Measurements from ENCODE around the gene PEPD. TPM values are rescaled to one million over a fixed set of nuclear protein-coding genes. Genes with fewer than 3 reads are reported as not detected.
A peak's percentile ranks its signal among the peaks of the same experiment; 100 is the strongest.

Gene PEPD
- total RNA-seq, 1 experiment from 2014 or later = 83.1 TPM

GRCh38 chr19:33386361-33386858 lies 135.2 kb downstream of the PEPD start:
- no peak overlapping the region for H3K4me3 Mint-ChIP-seq
- CTCF ChIA-PET = interaction anchor here (0.7 kb wide), 1 partner anchor 144 kb away, joined by 3 read pairs; no protein-coding TSS in a partner anchor
- POLR2A ChIA-PET = no interaction called here

GRCh38 chr19:33385956-33386355 lies 135.6 kb downstream of the PEPD start:
- ChIA-PET POLR2A (no interaction called here), CTCF (interaction anchor here (0.7 kb wide), 1 partner anchor 144 kb away, joined by 3 read pairs; no protein-coding TSS in a partner anchor)
- H3K4me1 Mint-ChIP-seq = peaks cover 14% of the 10 kb centered on the region
- no peak for TF ChIP-seq JUN (CRISPR knock-in tag; IDR thresholded peaks at IDR 0.05)
- no peak for DNase-seq (ENCODE audit: low spot score)
- H3K36me3 Mint-ChIP-seq = peaks cover 1% of the 10 kb centered on the region; the same call in 1 of the 2 replicates
- peak overlapping the region; percentile 74; the same call in 1 of the 2 replicates for H3K27ac Mint-ChIP-seq
- no peak for ATAC-seq
- H3K4me3 Mint-ChIP-seq = no peak overlapping the region
- H3K9me3 Mint-ChIP-seq = no peaks in the 10 kb centered on the region
- no peaks in the 10 kb centered on the region for H3K27me3 Mint-ChIP-seq (ENCODE audit: low read depth)

More at GRCh38 chr19:33386361-33386858, 135.2 kb downstream of the PEPD start:
- no peak for TF ChIP-seq SMAD3 (CRISPR knock-in tag; IDR thresholded peaks at IDR 0.05; ENCODE audit: borderline replicate concordance)
- TF ChIP-seq NFE2L1 (CRISPR knock-in tag; IDR thresholded peaks at IDR 0.05) = no peak
- TF ChIP-seq ATF1 (CRISPR knock-in tag; IDR thresholded peaks at IDR 0.05) = no peak
- DNase-seq (ENCODE audit: low spot score) (no peak), ATAC-seq (no peak)
- Mint-ChIP-seq H3K36me3 (no peaks in the 10 kb centered on the region; the same call in 1 of the 2 replicates), H3K4me1 (peaks cover 9% of the 10 kb centered on the region), H3K9me3 (no peaks in the 10 kb centered on the region), H3K27ac (no peak overlapping the region), H3K27me3 (ENCODE audit: low read depth) (no peaks in the 10 kb centered on the region)

GRCh38 chr19:33384983-33385382 lies 136.6 kb downstream of the PEPD start:
- Mint-ChIP-seq H3K4me1 (peaks cover 16% of the 10 kb centered on the region), H3K4me3 (no peak overlapping the region), H3K27me3 (ENCODE audit: low read depth) (no peaks in the 10 kb centered on the region), H3K27ac (no peak overlapping the region), H3K9me3 (no peaks in the 10 kb centered on the region), H3K36me3 (peaks cover 2% of the 10 kb centered on the region; the same call in 1 of the 2 replicates)
- DNase-seq (ENCODE audit: low spot score) = no peak
- POLR2A ChIA-PET = interaction anchor here (0.7 kb wide), 1 partner anchor 1066 kb away, joined by 9 read pairs; no protein-coding TSS in a partner anchor
- TF ChIP-seq ZNF532 (CRISPR knock-in tag; IDR thresholded peaks at IDR 0.05; ENCODE audit: borderline replicate concordance) (no peak), NR1H2 (CRISPR knock-in tag; IDR thresholded peaks at IDR 0.05) (no peak), ZNF121 (CRISPR knock-in tag; IDR thresholded peaks at IDR 0.05) (peak; percentile 68), EMX1 (CRISPR knock-in tag; IDR thresholded peaks at IDR 0.05) (no peak), TEAD4 (CRISPR knock-in tag; IDR thresholded peaks at IDR 0.05) (no peak), ETV6 (CRISPR knock-in tag; IDR thresholded peaks at IDR 0.05) (no peak), ZNF512 (CRISPR knock-in tag; IDR thresholded peaks at IDR 0.05; ENCODE audit: borderline replicate concordance) (no peak), ZBTB21 (CRISPR knock-in tag; IDR thresholded peaks at IDR 0.05; ENCODE audit: borderline replicate concordance) (no peak)
- CTCF ChIA-PET = interaction anchor here (1.1 kb wide), 1 partner anchor 208 kb away, joined by 3 read pairs; no protein-coding TSS in a partner anchor
- ATAC-seq = no peak

GRCh38 chr19:33383720-33384292 lies 137.8 kb downstream of the PEPD start:
- POLR2A ChIA-PET = no interaction called here
- Mint-ChIP-seq H3K9me3 (no peaks in the 10 kb centered on the region), H3K4me3 (no peak overlapping the region), H3K4me1 (peaks cover 23% of the 10 kb centered on the region), H3K27me3 (ENCODE audit: low read depth) (no peaks in the 10 kb centered on the region), H3K36me3 (peaks cover 10% of the 10 kb centered on the region; the same call in 1 of the 2 replicates), H3K27ac (peak overlapping the region; percentile 69; the same call in 1 of the 2 replicates)
- CTCF ChIA-PET = interaction anchor here (0.6 to 0.8 kb wide), 2 partner anchors 10 to 116 kb away, joined by 3 to 4 read pairs; partner anchors contain the start of gene CEBPG
- DNase-seq (ENCODE audit: low spot score) = no peak
- no peak for ATAC-seq
- TF ChIP-seq MLX (CRISPR knock-in tag; IDR thresholded peaks at IDR 0.05) (no peak), NFATC4 (CRISPR knock-in tag; IDR thresholded peaks at IDR 0.05) (no peak), FOXP4 (CRISPR knock-in tag; IDR thresholded peaks at IDR 0.05) (no peak), E2F4 (CRISPR knock-in tag; IDR thresholded peaks at IDR 0.05; ENCODE audit: borderline replicate concordance, low read depth) (no peak), ZNF317 (CRISPR knock-in tag; IDR thresholded peaks at IDR 0.05; ENCODE audit: borderline replicate concordance, low read depth) (no peak)

All from WTC11 (cell line).